WI38 (cell line): Measurements from ENCODE around the gene NXPH2.
"Not testable (repeated sequence)": the region's sequence is repeated elsewhere in the genome, so short reads cannot be mapped to it uniquely, and the experiment has no call there.

Source experiments
- H3K4me3 ChIP-seq: 2 replicates; pipeline ENCODE4 v1.5.1; 2011; ENCODE audit warnings: low read depth, mild to moderate bottlenecking, control low read depth, low read length
- CTCF ChIP-seq: IDR thresholded peaks from 2 replicates; pipeline ENCODE4 v1.5.1; 2012; ENCODE audit warnings: low read depth, mild to moderate bottlenecking, control low read depth, low read length

NXPH2 gene

GRCh38 chr2:138665937-138666336, 114.3 kb downstream of the NXPH2 start:
- no peak for TF ChIP-seq CTCF
- H3K4me3 ChIP-seq = no peak overlapping the region

DNA sequence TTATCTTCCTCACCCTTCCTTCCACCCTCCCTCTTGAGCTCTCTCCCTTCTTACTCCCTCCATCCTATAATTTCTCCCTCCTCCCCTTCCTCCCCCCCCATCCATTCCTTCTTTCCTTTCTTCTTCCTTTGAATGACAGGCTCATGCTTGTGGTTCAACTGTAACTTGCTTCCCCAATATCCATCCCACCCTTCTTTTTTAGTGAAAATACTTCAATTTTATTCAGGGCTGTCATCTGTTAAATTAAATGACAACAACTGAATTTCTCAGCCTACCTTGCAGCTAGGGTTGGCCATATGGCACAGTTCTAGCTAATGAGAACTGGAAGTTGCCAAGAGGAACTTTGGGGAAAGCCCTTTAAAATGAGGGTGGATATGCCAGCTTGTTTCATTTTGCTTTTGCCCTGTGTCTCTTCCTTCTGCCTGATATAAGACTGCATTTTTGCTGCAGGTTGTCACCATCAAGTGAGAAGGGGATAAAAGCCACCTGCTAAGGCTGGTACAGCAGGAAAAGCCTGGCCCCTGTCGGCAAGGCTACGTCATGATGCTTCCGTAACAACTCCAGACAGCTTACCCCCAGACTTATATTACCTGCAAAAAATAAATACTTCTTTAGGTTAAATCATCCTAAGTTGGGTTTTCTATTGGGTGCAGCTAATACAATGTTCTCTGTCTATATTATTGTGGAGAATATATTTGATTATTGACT, 121.8 kb downstream of the NXPH2 start:
- TF ChIP-seq CTCF = no peak
- H3K4me3 ChIP-seq = no peak overlapping the region

- no peak for TF ChIP-seq CTCF
- H3K4me3 ChIP-seq = no peak overlapping the region
Measured at GRCh38 chr2:138654146-138654545, 126.0 kb downstream of the NXPH2 start.

GRCh38 chr2:138652378-138652777, 127.8 kb downstream of the NXPH2 start:
- no peak overlapping the region for H3K4me3 ChIP-seq
- no peak for TF ChIP-seq CTCF

GRCh38 chr2:138649571-138649970, 130.6 kb downstream of the NXPH2 start:
- no peak for TF ChIP-seq CTCF

DNA sequence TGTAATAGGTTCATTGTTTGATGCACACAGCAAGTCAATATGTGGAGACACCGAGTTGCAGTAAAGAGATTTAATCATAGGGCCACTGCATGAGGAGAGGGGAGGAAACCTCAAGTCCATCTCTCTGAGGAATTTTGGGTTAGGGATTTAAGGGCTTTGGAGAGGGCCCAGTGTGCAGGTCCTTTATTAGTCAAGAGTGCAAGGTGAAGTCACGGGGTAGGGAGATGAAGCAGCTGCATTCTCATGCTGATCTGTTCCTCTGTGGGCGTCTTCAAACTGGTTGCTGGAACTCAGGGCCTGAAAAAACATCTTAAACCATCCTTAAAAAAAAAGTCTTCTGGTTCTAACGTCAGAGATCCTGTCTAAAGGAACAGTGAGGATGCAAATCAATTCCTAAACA, 131.6 kb downstream of the NXPH2 start:
- no peak overlapping the region for H3K4me3 ChIP-seq
- no peak for TF ChIP-seq CTCF

More at GRCh38 chr2:138649571-138649970, 130.6 kb downstream of the NXPH2 start:
- H3K4me3 ChIP-seq = no peak overlapping the region

DNA sequence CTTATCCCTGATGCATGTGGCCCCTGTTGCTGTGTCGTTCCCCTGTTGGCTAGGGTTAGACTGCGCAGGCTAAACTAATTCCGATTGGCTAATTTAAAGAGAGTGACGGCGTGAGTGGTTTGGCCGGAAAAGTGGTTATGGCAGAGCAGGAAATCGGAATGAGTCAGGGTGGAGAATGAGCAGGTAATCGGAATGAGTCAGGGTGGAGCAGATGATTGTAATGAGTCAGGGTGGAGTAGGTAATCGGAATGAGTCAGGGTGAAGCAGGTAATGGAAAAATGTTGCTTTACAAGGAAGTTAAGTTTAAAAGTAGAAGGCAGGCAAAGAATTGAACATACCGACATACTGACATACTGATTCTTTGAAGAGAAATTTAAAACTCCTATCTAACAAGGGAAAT, 135.4 kb downstream of the NXPH2 start:
- H3K4me3 ChIP-seq = not testable (repeated sequence)
